ENCODE results near the gene GCNT2. TPM values are rescaled to one million over a fixed set of nuclear protein-coding genes. Genes with fewer than 3 reads are reported as not detected.
A peak's percentile ranks its signal among the peaks of the same experiment; 100 is the strongest.
"Not testable (repeated sequence)": the region's sequence is repeated elsewhere in the genome, so short reads cannot be mapped to it uniquely, and the experiment has no call there.

GCNT2 gene
- polyA plus RNA-seq, 1 donor = 40.0 TPM

- WGBS (ENCODE audit: insufficient coverage, low lambda C conversion rate) = no CpG with 5 or more reads among the region's 12 CpGs
- Histone ChIP-seq H3K4me3 (ENCODE audit: low read length) (no peak overlapping the region), H3K4me1 (ENCODE audit: control insufficient read depth, insufficient read depth, low read length) (no peaks in the 10 kb centered on the region), H3K9me3 (ENCODE audit: control insufficient read depth, low read depth, low read length) (no peaks in the 10 kb centered on the region), H3K27me3 (ENCODE audit: control insufficient read depth, insufficient read depth, low read length) (no peaks in the 10 kb centered on the region), H3K27ac (ENCODE audit: low read length) (no peak overlapping the region), H3K36me3 (ENCODE audit: control insufficient read depth, insufficient read depth, low read length) (no peaks in the 10 kb centered on the region)
- DNase-seq = no peak
Observed at GRCh38 chr6:10655508-10656055, 134.4 kb downstream of the GCNT2 start.

DNA sequence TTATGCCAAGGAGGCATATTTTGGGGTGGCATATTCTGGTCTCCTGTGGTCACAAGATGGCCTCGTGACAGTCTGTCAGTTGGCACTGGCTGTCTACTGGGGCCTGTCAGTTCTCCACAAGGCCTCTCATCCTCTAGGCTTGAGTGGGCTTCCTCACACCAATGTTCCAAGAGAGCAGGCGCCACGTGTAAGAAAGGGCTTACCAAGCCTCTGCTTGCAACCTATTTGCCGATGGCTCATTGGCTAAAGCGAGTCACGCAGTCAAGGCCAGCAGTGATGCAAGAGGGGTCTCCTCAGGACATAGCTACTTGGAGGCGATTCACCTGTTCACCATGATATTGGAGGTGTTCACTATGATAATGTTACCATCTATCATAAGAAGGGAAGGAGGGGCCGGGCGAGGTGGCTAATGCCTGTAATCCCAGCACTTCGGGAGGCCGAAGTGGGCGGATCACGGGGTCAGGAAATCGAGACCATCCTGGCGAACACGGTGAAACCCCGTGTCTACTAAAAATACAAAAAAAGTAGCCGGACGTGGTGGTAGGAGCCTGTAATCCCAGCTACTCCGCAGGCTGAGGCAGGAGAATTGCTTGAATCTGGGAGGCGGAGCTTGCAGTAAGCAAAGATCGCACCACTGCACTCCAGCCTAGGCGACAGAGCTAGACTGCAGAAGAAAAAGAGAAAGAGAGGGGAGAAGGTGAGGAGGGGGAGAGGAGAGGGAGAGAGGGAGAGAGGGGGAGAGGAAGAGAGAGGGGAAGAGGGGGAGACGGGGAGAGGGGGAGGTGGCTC, 138.0 kb downstream of the GCNT2 start:
- H3K4me3 ChIP-seq (ENCODE audit: low read length) = peak overlapping the region; percentile 17
- H3K4me1 ChIP-seq (ENCODE audit: control insufficient read depth, insufficient read depth, low read length) = no peaks in the 10 kb centered on the region
- no peaks in the 10 kb centered on the region for H3K9me3 ChIP-seq (ENCODE audit: control insufficient read depth, low read depth, low read length)
- H3K27ac ChIP-seq (ENCODE audit: low read length) = no peak overlapping the region
- H3K27me3 ChIP-seq (ENCODE audit: control insufficient read depth, insufficient read depth, low read length) = no peaks in the 10 kb centered on the region
- no peaks in the 10 kb centered on the region for H3K36me3 ChIP-seq (ENCODE audit: control insufficient read depth, insufficient read depth, low read length)
- DNase-seq = no peak
- WGBS (ENCODE audit: insufficient coverage, low lambda C conversion rate) = no CpG with 5 or more reads among the region's 24 CpGs

- no peaks in the 10 kb centered on the region for H3K36me3 ChIP-seq (ENCODE audit: control insufficient read depth, insufficient read depth, low read length)
- H3K27ac ChIP-seq (ENCODE audit: low read length) = no peak overlapping the region
- H3K4me3 ChIP-seq (ENCODE audit: low read length) = peak overlapping the region; percentile 17
- no peak for DNase-seq
- H3K4me1 ChIP-seq (ENCODE audit: control insufficient read depth, insufficient read depth, low read length) = no peaks in the 10 kb centered on the region
- WGBS (ENCODE audit: insufficient coverage, low lambda C conversion rate) = no CpG with 5 or more reads among the region's 48 CpGs
- no peaks in the 10 kb centered on the region for H3K9me3 ChIP-seq (ENCODE audit: control insufficient read depth, low read depth, low read length)
- H3K27me3 ChIP-seq (ENCODE audit: control insufficient read depth, insufficient read depth, low read length) = no peaks in the 10 kb centered on the region
Observed at GRCh38 chr6:10659699-10660348, 138.7 kb downstream of the GCNT2 start.

DNA sequence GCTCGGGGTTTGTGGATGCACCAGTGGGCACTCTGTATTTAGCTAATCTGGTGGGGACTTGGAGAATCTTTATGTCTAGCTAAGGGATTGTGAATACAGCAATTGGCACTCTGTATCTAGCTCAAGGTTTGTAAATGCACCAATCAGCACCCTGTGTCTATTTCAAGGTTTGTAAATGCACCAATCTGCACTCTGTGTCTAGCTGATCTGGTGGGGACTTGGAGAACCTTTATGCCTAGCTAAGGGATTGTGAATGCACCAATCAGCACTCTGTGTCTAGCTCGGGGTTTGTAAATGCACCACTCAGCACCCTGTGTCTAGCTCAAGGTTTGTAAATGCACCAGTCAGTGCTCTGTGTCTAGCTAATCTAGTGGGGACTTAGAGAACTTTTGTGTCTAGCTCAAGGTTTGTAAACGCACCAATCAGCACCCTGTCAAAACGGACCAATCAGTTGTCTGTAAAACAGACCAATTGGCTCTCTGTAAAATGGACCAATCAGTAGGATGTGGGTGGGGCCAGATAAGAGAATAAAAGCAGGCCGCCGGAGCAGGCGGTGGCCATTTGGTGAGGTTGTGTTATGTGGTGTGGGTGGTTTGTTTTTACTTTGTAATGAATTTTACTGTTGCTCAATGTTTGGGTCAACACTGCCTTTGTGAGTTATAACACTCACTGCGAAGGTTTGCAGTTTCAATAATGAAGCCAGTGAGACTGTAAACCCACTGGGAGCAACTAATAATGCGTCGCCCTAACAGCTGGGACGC, 139.5 kb downstream of the GCNT2 start:
- H3K36me3 ChIP-seq (ENCODE audit: control insufficient read depth, insufficient read depth, low read length) = not testable (repeated sequence)
- WGBS (ENCODE audit: insufficient coverage, low lambda C conversion rate) = no CpG with 5 or more reads among the region's 11 CpGs

DNA sequence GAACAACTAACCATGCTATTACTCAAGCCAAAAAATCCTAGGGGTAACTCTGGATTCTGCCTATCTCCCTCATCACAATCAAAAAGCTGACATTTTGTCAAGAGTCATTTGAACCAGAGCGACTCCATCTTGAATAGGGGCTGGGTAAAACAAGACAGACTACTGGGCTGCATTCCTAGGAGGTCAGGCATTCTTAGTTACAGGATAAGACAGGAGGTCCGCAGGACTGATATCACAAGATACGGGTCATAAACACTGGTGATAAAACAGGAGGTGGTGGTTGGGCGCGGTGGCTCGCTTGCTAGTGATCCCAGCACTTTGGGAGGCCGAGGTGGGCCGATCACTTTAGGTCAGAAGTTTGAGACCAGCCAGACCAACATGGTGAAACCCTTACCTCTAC, 141.1 kb downstream of the GCNT2 start:
- DNase-seq = no peak
- no peak overlapping the region for H3K4me3 ChIP-seq (ENCODE audit: low read length)
- no peaks in the 10 kb centered on the region for H3K4me1 ChIP-seq (ENCODE audit: control insufficient read depth, insufficient read depth, low read length)
- no peaks in the 10 kb centered on the region for H3K36me3 ChIP-seq (ENCODE audit: control insufficient read depth, insufficient read depth, low read length)
- no peaks in the 10 kb centered on the region for H3K27me3 ChIP-seq (ENCODE audit: control insufficient read depth, insufficient read depth, low read length)
- no peaks in the 10 kb centered on the region for H3K9me3 ChIP-seq (ENCODE audit: control insufficient read depth, low read depth, low read length)
- no CpG with 5 or more reads among the region's 8 CpGs for WGBS (ENCODE audit: insufficient coverage, low lambda C conversion rate)
- no peak overlapping the region for H3K27ac ChIP-seq (ENCODE audit: low read length)

More for the DNA sequence above, 139.5 kb downstream of the GCNT2 start:
- not testable (repeated sequence) for H3K27ac ChIP-seq (ENCODE audit: low read length); DNase-seq; H3K4me1 ChIP-seq (ENCODE audit: control insufficient read depth, insufficient read depth, low read length); H3K27me3 ChIP-seq (ENCODE audit: control insufficient read depth, insufficient read depth, low read length); H3K9me3 ChIP-seq (ENCODE audit: control insufficient read depth, low read depth, low read length); H3K4me3 ChIP-seq (ENCODE audit: low read length)

- Histone ChIP-seq H3K4me3 (ENCODE audit: low read length) (no peak overlapping the region), H3K27me3 (ENCODE audit: control insufficient read depth, insufficient read depth, low read length) (no peaks in the 10 kb centered on the region), H3K27ac (ENCODE audit: low read length) (no peak overlapping the region), H3K4me1 (ENCODE audit: control insufficient read depth, insufficient read depth, low read length) (no peaks in the 10 kb centered on the region), H3K36me3 (ENCODE audit: control insufficient read depth, insufficient read depth, low read length) (no peaks in the 10 kb centered on the region), H3K9me3 (ENCODE audit: control insufficient read depth, low read depth, low read length) (no peaks in the 10 kb centered on the region)
- no peak for DNase-seq
- 80% methylated on average over 1 of the region's 2 CpGs for WGBS (ENCODE audit: insufficient coverage, low lambda C conversion rate)
Observed at GRCh38 chr6:10662742-10663141, 141.6 kb downstream of the GCNT2 start.

DNA sequence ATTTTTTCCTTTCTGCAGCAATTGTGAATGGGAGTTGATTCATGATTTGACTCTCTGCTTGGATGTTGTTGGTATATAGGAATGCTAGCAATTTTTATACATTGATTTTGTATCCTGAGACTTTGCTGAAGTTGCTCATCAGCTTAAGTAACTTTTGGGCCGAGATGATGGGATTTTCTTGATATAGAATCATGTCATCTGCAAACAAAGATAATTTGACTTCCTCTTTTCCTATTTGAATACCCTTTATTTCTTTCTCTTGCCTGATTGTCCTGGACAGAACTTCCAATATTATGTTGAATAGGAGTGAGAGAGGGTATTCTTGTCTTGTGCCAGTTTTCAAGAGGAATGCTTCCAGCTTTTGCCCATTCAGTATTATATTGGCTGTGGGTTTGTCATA, 144.4 kb downstream of the GCNT2 start:
- not testable (repeated sequence) for H3K27me3 ChIP-seq (ENCODE audit: control insufficient read depth, insufficient read depth, low read length); H3K9me3 ChIP-seq (ENCODE audit: control insufficient read depth, low read depth, low read length); H3K27ac ChIP-seq (ENCODE audit: low read length); H3K36me3 ChIP-seq (ENCODE audit: control insufficient read depth, insufficient read depth, low read length); H3K4me3 ChIP-seq (ENCODE audit: low read length); H3K4me1 ChIP-seq (ENCODE audit: control insufficient read depth, insufficient read depth, low read length); DNase-seq
- 60% methylated on average over 1 of the region's 1 CpG for WGBS (ENCODE audit: insufficient coverage, low lambda C conversion rate)

- no peaks in the 10 kb centered on the region for H3K27me3 ChIP-seq (ENCODE audit: control insufficient read depth, insufficient read depth, low read length)
- no peak for DNase-seq
- WGBS (ENCODE audit: insufficient coverage, low lambda C conversion rate) = 67% methylated on average over 1 of the region's 6 CpGs
- H3K4me3 ChIP-seq (ENCODE audit: low read length) = no peak overlapping the region
- peaks cover 7% of the 10 kb centered on the region for H3K36me3 ChIP-seq (ENCODE audit: control insufficient read depth, insufficient read depth, low read length)
- H3K27ac ChIP-seq (ENCODE audit: low read length) = no peak overlapping the region
- no peaks in the 10 kb centered on the region for H3K4me1 ChIP-seq (ENCODE audit: control insufficient read depth, insufficient read depth, low read length)
- no peaks in the 10 kb centered on the region for H3K9me3 ChIP-seq (ENCODE audit: control insufficient read depth, low read depth, low read length)
Observed at GRCh38 chr6:10668126-10668917, 147.2 kb downstream of the GCNT2 start.

GRCh38 chr6:10676403-10676802, 155.3 kb downstream of the GCNT2 start:
- peaks cover 2% of the 10 kb centered on the region for H3K36me3 ChIP-seq (ENCODE audit: control insufficient read depth, insufficient read depth, low read length)
- WGBS (ENCODE audit: insufficient coverage, low lambda C conversion rate) = 80% methylated on average over 1 of the region's 7 CpGs
- H3K27ac ChIP-seq (ENCODE audit: low read length) = no peak overlapping the region
- peaks cover 2% of the 10 kb centered on the region for H3K4me1 ChIP-seq (ENCODE audit: control insufficient read depth, insufficient read depth, low read length)
- no peak overlapping the region for H3K4me3 ChIP-seq (ENCODE audit: low read length)
- H3K27me3 ChIP-seq (ENCODE audit: control insufficient read depth, insufficient read depth, low read length) = no peaks in the 10 kb centered on the region
- no peak for DNase-seq
- H3K9me3 ChIP-seq (ENCODE audit: control insufficient read depth, low read depth, low read length) = no peaks in the 10 kb centered on the region

DNA sequence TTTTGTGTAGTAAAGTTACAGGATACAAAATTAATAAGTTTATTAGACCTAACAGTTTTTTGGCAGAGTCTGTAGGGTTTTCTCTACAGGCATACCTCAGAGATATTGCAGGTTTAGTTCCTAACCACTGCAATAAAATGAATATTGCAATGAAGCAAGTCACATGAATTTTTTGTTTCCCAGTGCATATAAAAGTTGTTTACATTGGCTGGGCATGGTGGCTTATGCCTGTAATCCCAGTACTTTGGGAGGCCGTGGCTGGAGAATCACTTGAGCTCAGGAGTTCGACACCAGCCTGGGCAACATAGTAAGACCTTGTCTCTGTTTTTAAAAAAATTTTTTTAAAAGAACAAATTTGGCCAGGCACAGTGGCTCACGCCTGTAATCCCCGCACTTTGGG, 157.3 kb downstream of the GCNT2 start:
- no peaks in the 10 kb centered on the region for H3K27me3 ChIP-seq (ENCODE audit: control insufficient read depth, insufficient read depth, low read length)
- no peak for DNase-seq
- H3K27ac ChIP-seq (ENCODE audit: low read length) = no peak overlapping the region
- no peak overlapping the region for H3K4me3 ChIP-seq (ENCODE audit: low read length)
- H3K36me3 ChIP-seq (ENCODE audit: control insufficient read depth, insufficient read depth, low read length) = no peaks in the 10 kb centered on the region
- WGBS (ENCODE audit: insufficient coverage, low lambda C conversion rate) = no CpG with 5 or more reads among the region's 4 CpGs
- no peaks in the 10 kb centered on the region for H3K9me3 ChIP-seq (ENCODE audit: control insufficient read depth, low read depth, low read length)
- H3K4me1 ChIP-seq (ENCODE audit: control insufficient read depth, insufficient read depth, low read length) = peaks cover 12% of the 10 kb centered on the region

All from large intestine (tissue), 3 donors.